Naive B cell (primary cell): ENCODE measurements around the gene ZCWPW1. TPM values are rescaled to one million over a fixed set of nuclear protein-coding genes. Genes with fewer than 3 reads are reported as not detected.
"Not testable (repeated sequence)": the region's sequence is repeated elsewhere in the genome, so short reads cannot be mapped to it uniquely, and the experiment has no call there.

Source experiments
- ATAC-seq, 2 donors: fragments of 150-1000 bp; cut with Tn5 transposase; 2 replicates each; pipeline ENCODE4 v1.10.0; 2021; ENCODE audit warnings: low read depth in 2 of 2, mild to moderate bottlenecking in 2 of 2, moderate library complexity in 2 of 2
- DNase-seq: peaks from one replicate; pipeline ENCODE4 v3.0.0; 2022
- H3K27ac Mint-ChIP-seq, 6 donors: one replicate each; pipeline ENCODE4 v1.8.0; 2020 to 2022; ENCODE audit warnings: mild to moderate bottlenecking in 6 of 6, mixed read lengths in 6 of 6, moderate library complexity in 5 of 6, inconsistent platforms in 2 of 6
- H3K27me3 Mint-ChIP-seq, 3 donors: one replicate each; pipeline ENCODE4 v1.8.0; 2021 to 2022; ENCODE audit warnings: mixed read lengths in 3 of 3, mild to moderate bottlenecking in 1 of 3
- H3K36me3 Mint-ChIP-seq, 2 donors: one replicate each; pipeline ENCODE4 v1.8.0; 2020 to 2022; ENCODE audit warnings: mixed read lengths in 2 of 2, inconsistent platforms in 1 of 2, mild to moderate bottlenecking in 1 of 2
- H3K4me1 Mint-ChIP-seq, 3 donors: one replicate each; pipeline ENCODE4 v1.8.0; 2020 to 2022; ENCODE audit warnings: mixed read lengths in 3 of 3, inconsistent platforms in 1 of 3, mild to moderate bottlenecking in 1 of 3, moderate library complexity in 1 of 3
- H3K4me3 Mint-ChIP-seq, 8 donors: one replicate each; pipeline ENCODE4 v1.8.0; 2020 to 2022; ENCODE audit warnings: mild to moderate bottlenecking in 8 of 8, mixed read lengths in 8 of 8, moderate library complexity in 8 of 8, inconsistent platforms in 2 of 8
- H3K9me3 Mint-ChIP-seq, 7 donors: one replicate each; pipeline ENCODE4 v1.8.0; 2020 to 2022; ENCODE audit warnings: mixed read lengths in 7 of 7, mild to moderate bottlenecking in 5 of 7, inconsistent platforms in 2 of 7, moderate library complexity in 1 of 7
- polyA plus RNA-seq, 6 donors: library from polyadenylated mRNA; unstranded; fragments of 300-500 nt; fragmentation: Illumina TruSeq; gene quantifications; one replicate each; pipeline ENCODE4 v1.2.3, GENCODE V29; 2021; ENCODE audit warnings: low read depth in 6 of 6

The ZCWPW1 gene
- polyA plus RNA-seq, 6 donors from 2014 or later = 9.4 to 24.9 (median 13.3) TPM

DNA sequence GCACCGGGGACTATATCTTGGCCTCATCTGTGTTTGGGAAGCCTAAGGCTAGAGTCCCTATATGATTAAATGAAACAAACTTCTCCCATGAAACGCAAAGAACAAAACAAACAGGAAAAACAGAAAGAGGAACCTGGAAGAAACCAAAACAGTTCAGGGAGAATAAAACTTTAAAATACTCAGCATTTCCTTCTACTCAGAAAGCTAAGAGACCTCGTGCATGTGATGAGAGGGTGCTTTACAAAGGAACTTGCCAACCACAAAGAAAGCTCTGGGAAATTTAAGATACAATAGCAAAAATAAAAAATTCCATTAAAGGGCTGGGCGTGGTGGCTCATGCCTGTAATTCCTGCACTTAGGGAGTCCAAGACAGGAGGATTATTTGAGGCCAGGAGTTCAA lies 48.3 kb downstream of the ZCWPW1 start:
- Mint-ChIP-seq H3K4me3 (no peak overlapping the region), H3K36me3 (no peaks in the 10 kb centered on the region), H3K4me1 (peaks cover 18 to 26% (median 22%) of the 10 kb centered on the region in 3 donors), H3K27ac (peak overlapping the region in 3 of 6 donors; percentile 28 to 92 (median 28)), H3K27me3 (no peaks in the 10 kb centered on the region), H3K9me3 (no peaks in the 10 kb centered on the region)
- ATAC-seq (no peak), DNase-seq (no peak)

DNA sequence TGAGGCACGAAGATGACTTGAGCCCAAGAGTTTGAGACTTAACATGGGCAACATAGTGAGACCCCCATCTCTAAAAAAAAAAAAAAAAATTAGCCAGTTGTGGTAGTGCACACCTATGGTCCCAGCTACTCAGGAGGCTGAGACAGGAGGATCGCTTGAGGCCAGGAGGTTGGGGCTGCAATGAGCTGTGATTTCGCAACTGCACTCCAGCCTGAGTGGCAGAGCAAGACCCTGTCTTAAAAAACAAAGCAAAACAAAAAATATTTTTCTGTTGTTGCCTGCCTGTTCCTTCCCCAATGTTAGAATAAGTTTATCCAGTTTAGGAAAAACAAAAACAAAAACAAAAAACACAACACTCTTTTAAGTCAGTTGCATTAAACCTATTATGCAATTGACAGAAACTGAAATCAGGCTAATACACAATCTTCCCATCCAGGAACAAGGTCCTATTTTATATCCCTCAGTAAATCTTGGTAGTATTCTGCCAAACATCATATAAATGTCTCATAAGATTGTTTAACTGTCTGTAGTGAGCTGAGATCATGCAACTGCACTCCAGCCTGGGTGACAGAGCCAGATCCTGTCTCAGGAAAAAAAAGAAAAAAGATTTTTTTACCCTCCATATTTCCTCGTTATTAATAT lies 50.3 kb downstream of the ZCWPW1 start:
- DNase-seq (no peak), ATAC-seq (no peak)
- H3K27me3 Mint-ChIP-seq = no peaks in the 10 kb centered on the region
- H3K36me3 Mint-ChIP-seq = no peaks in the 10 kb centered on the region
- H3K9me3 Mint-ChIP-seq = no peaks in the 10 kb centered on the region
- H3K4me1 Mint-ChIP-seq = peaks cover 22 to 32% (median 26%) of the 10 kb centered on the region in 3 donors
- no peak overlapping the region for H3K4me3 Mint-ChIP-seq
- no peak overlapping the region for H3K27ac Mint-ChIP-seq

GRCh38 chr7:100376066-100376465 lies 52.4 kb downstream of the ZCWPW1 start:
- H3K27me3 Mint-ChIP-seq = no peaks in the 10 kb centered on the region
- no peak for ATAC-seq
- H3K27ac Mint-ChIP-seq = no peak overlapping the region
- H3K4me1 Mint-ChIP-seq = peaks cover 30 to 42% (median 30%) of the 10 kb centered on the region in 3 donors
- no peaks in the 10 kb centered on the region for H3K9me3 Mint-ChIP-seq
- no peak for DNase-seq
- no peaks in the 10 kb centered on the region for H3K36me3 Mint-ChIP-seq
- H3K4me3 Mint-ChIP-seq = no peak overlapping the region

DNA sequence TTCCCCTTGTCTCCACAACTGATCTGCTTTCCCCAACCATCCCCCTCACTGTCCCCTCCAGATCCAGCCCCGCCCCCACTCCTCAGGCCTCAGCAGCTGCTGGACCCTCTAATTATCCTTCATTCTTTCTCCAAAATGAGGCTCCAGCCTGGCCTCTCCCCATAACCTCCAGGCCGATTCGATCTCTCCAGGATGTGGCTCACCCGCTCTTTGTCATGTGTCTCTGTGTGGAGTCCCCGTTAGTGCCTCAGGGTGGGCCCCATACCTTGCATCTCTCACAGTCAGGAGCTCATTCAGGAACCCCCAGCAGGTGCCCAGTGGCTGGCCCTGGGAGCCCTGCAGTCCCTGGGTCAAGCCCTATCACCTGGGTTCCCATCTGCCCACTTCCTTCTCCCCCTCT lies 53.9 kb downstream of the ZCWPW1 start:
- peak overlapping the region in 3 of 6 donors; percentile 78 to 99 (median 89) for H3K27ac Mint-ChIP-seq
- peak overlapping the region in 3 of 8 donors; percentile 48 to 69 (median 50) for H3K4me3 Mint-ChIP-seq
- H3K27me3 Mint-ChIP-seq = no peaks in the 10 kb centered on the region
- ATAC-seq (no peak), DNase-seq (no peak)
- no peaks in the 10 kb centered on the region for H3K9me3 Mint-ChIP-seq
- peaks cover 35 to 49% (median 38%) of the 10 kb centered on the region in 3 donors for H3K4me1 Mint-ChIP-seq
- no peaks in the 10 kb centered on the region for H3K36me3 Mint-ChIP-seq

GRCh38 chr7:100373870-100374598 lies 54.5 kb downstream of the ZCWPW1 start:
- Mint-ChIP-seq H3K4me1 (peaks cover 39 to 55% (median 44%) of the 10 kb centered on the region in 3 donors), H3K27ac (peak overlapping the region in 4 of 6 donors; percentile 66 to 99 (median 84)), H3K4me3 (peak overlapping the region in 2 of 8 donors; percentile 50 to 69)
- not testable (repeated sequence) for ATAC-seq, H3K27me3 Mint-ChIP-seq, H3K36me3 Mint-ChIP-seq, DNase-seq, H3K9me3 Mint-ChIP-seq

DNA sequence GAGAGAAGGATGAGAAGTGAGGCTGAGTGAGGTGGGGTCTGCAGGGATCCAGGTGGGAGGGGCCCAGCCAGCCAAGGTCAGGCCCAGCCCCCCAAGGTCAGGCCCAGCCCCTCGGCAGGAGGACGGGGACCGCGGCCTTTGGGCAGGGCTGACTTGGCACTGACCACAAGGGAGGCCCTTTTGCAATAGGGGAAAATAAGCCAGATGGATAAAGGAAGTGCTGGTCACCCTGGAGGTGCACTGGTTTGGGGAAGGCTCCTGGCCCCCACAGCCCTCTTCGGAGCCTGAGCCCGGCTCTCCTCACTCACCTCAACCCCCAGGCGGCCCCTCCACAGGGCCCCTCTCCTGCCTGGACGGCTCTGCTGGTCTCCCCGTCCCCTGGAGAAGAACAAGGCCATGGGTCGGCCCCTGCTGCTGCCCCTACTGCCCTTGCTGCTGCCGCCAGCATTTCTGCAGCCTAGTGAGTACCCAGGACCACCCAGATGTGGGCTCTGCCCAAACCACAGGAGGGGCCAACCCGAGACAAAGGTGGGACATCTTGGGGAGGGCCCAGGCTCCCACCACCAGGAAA lies 55.2 kb downstream of the ZCWPW1 start, which contains the start of gene PILRA:
TSS of gene PILRA (plus strand) at position 227 of the 571 bp plus-strand sequence. CDS start at position 397, 170 bp downstream.
- H3K4me1 Mint-ChIP-seq = peaks cover 46 to 62% (median 51%) of the 10 kb centered on the region in 3 donors
- H3K36me3 Mint-ChIP-seq = no peaks in the 10 kb centered on the region
- no peak for ATAC-seq
- H3K27me3 Mint-ChIP-seq = no peaks in the 10 kb centered on the region
- H3K9me3 Mint-ChIP-seq = no peaks in the 10 kb centered on the region
- peak within 1 kb of the TSS in 3 of 8 donors; percentile 15 to 69 (median 50) for H3K4me3 Mint-ChIP-seq
- no peak for DNase-seq
- H3K27ac Mint-ChIP-seq = peak within 1 kb of the TSS in 5 of 6 donors; percentile 78 to 99 (median 86)

DNA sequence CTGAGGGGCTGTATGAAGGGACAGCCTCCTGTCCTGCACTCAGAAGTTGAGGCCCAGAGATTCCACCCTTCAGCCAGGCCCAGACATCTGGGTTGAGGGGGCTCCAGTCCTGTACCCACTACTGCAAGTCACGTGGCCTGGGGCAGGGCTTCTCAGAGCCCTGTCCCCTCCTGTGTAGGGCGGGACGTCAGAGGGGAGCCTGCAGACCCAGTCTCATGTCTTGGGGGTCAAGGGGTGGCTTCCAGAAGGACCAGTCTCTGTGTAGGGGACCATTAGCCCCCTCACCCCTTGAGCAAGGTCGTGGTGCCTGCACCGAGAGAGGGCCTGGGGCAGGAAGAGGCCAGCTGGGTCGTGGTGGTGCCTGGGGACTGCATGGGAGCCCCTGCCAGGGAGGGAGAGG lies 55.8 kb downstream of the ZCWPW1 start:
- DNase-seq = no peak
- Mint-ChIP-seq H3K27me3 (no peaks in the 10 kb centered on the region), H3K4me1 (peaks cover 52 to 69% (median 57%) of the 10 kb centered on the region in 3 donors), H3K9me3 (no peaks in the 10 kb centered on the region), H3K4me3 (peak overlapping the region in 1 of 8 donors; percentile 15), H3K27ac (peak overlapping the region in 5 of 6 donors; percentile 20 to 99 (median 81)), H3K36me3 (no peaks in the 10 kb centered on the region)
- no peak for ATAC-seq

DNA sequence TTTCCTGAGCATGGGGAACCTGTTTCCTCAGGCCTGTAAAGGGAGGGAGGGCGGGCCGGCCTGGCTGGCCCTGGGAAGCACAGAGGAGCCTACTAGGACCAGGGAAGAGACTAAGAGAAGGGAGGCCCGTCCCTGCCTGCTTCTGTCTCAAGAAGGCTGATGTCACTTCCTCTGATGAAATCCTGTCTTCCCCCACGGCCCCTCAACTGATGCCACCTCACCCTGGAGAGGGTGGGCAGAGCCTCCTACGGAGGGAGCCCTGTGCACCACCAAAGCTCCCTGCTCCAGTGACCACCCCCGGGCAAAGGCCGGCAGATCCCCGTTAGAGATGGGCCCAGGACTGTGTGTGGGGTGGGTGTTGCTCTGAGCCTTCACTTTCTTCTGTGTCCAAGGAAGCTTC lies 56.2 kb downstream of the ZCWPW1 start:
- Mint-ChIP-seq H3K4me1 (peaks cover 56 to 73% (median 62%) of the 10 kb centered on the region in 3 donors), H3K27me3 (no peaks in the 10 kb centered on the region), H3K4me3 (peak overlapping the region in 1 of 8 donors; percentile 15), H3K9me3 (no peaks in the 10 kb centered on the region), H3K27ac (peak overlapping the region; percentile 20 to 99 (median 82)), H3K36me3 (no peaks in the 10 kb centered on the region)
- DNase-seq (no peak), ATAC-seq (no peak)

GRCh38 chr7:100371561-100372171 lies 56.8 kb downstream of the ZCWPW1 start:
- H3K27ac Mint-ChIP-seq = peak overlapping the region; percentile 94 to 100 (median 98)
- H3K36me3 Mint-ChIP-seq = no peaks in the 10 kb centered on the region
- H3K4me3 Mint-ChIP-seq = no peak overlapping the region
- no peaks in the 10 kb centered on the region for H3K9me3 Mint-ChIP-seq
- H3K4me1 Mint-ChIP-seq = peaks cover 62 to 79% (median 68%) of the 10 kb centered on the region in 3 donors
- no peaks in the 10 kb centered on the region for H3K27me3 Mint-ChIP-seq
- ATAC-seq (no peak), DNase-seq (no peak)

DNA sequence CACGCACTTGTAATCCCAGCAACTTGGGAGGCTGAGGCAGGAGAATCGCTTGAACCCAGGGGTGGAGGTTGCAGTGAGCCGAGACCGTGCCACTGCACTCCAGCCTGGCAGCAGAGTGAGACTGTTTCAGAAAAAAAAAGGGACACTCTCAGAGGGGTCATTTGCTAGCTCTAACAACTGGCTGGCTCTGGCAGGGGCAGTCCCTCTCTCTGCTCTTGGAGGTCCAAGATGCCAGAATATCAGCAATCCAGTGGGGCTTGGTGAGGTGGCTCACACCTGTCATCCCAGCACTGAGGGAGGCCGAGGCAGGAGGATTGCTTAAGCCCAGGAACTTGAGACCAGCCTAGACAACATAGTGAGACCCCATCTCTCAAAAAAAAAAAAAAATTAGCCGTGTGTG lies 57.8 kb downstream of the ZCWPW1 start:
- Mint-ChIP-seq H3K36me3 (no peaks in the 10 kb centered on the region), H3K4me1 (peaks cover 69 to 84% (median 75%) of the 10 kb centered on the region in 3 donors), H3K27me3 (no peaks in the 10 kb centered on the region), H3K9me3 (no peaks in the 10 kb centered on the region), H3K27ac (peak overlapping the region; percentile 98 to 100 (median 100)), H3K4me3 (peak overlapping the region in 3 of 8 donors; percentile 50 to 71 (median 62))
- DNase-seq (no peak), ATAC-seq (no peak)

DNA sequence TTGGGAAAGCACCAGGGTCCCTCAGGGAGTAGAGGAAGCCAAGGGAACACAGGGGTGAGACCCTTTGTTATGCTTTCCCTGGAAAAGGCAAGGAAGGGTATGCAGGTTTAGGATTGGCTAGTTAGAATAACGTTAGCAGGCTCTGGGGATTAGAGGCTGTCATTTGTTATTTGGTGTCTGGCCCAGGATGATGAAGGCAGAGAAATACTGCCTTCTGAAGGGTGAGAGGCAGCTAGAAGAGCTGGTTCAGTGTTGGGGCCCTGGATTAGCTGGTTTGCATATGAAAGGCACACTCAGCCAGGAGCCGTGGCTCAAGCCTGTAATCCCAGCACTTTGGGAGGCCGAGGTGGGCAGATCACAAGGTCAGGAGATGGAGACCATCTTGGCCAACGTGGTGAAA lies 58.2 kb downstream of the ZCWPW1 start:
- Mint-ChIP-seq H3K9me3 (no peaks in the 10 kb centered on the region), H3K36me3 (no peaks in the 10 kb centered on the region), H3K4me3 (peak overlapping the region in 2 of 8 donors; percentile 32 to 86), H3K27me3 (no peaks in the 10 kb centered on the region), H3K27ac (peak overlapping the region; percentile 98 to 100 (median 100)), H3K4me1 (peaks cover 72 to 85% (median 78%) of the 10 kb centered on the region in 3 donors)
- ATAC-seq (no peak), DNase-seq (no peak)

DNA sequence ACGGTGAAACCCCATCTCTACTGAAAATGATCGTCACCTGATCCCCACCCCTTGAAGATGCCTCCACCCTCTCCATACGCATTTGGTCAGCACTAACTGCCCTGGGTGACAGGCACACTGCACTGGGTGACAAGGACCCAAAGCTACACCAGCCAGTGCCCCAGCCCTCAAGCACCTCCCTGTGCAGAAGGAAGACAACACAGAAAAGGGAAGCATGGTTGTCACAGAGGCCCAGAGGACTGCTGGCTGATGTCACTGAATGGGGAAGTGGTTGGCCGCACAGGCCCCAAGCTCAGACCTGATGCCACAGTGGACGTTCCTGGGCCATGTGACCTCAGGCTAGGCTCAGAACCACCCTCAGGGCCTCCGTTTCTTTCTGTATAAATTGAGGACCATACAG lies 59.4 kb downstream of the ZCWPW1 start:
- H3K9me3 Mint-ChIP-seq = no peaks in the 10 kb centered on the region
- no peaks in the 10 kb centered on the region for H3K27me3 Mint-ChIP-seq
- ATAC-seq = peak; percentile 82 to 83
- peaks cover 63 to 74% (median 70%) of the 10 kb centered on the region in 3 donors for H3K4me1 Mint-ChIP-seq
- no peaks in the 10 kb centered on the region for H3K36me3 Mint-ChIP-seq
- H3K27ac Mint-ChIP-seq = peak overlapping the region; percentile 98 to 100 (median 100)
- DNase-seq = peak; percentile 94
- peak overlapping the region; percentile 52 to 89 (median 80) for H3K4me3 Mint-ChIP-seq
